ENCODE data around the gene OR7C2.
A peak's percentile ranks its signal among the peaks of the same experiment; 100 is the strongest.

OR7C2 gene

GRCh38 chr19:14972676-14973075 lies 31.4 kb downstream of the OR7C2 start:
- TF ChIP-seq CTCF (IDR thresholded peaks at IDR 0.05; ENCODE audit: borderline replicate concordance, control extremely low read depth, extremely low read depth, insufficient read depth, missing control alignments) = no peak
- in situ Hi-C loops (cut with MboI; ENCODE audit: low sequenced_read_pairs, unreplicated experiment) = no loop called here
- DNase-seq (ENCODE audit: low spot score) = no peak

DNA sequence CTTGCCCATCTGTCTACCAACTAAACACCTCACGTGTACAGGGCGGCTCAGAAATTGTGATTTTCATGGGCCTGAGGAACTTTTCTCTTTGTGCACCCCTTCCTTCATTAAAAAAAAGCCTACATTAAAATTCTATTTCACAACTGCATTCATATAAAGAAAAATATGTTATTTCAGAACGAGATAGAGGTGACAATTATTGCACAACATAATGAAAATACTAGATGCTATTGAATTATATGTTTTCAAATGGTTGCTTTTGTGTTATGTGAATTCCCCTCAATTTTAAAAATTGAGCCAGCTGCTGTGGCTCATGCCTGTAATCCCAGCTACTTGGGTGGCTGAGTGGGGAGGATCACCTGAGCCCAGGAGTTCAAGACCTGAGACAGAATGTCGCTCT lies 33.2 kb downstream of the OR7C2 start:
- no peak for TF ChIP-seq CTCF (IDR thresholded peaks at IDR 0.05; ENCODE audit: borderline replicate concordance, control extremely low read depth, extremely low read depth, insufficient read depth, missing control alignments)
- DNase-seq (ENCODE audit: low spot score) = no peak
- in situ Hi-C loops (cut with MboI; ENCODE audit: low sequenced_read_pairs, unreplicated experiment) = no loop called here

DNA sequence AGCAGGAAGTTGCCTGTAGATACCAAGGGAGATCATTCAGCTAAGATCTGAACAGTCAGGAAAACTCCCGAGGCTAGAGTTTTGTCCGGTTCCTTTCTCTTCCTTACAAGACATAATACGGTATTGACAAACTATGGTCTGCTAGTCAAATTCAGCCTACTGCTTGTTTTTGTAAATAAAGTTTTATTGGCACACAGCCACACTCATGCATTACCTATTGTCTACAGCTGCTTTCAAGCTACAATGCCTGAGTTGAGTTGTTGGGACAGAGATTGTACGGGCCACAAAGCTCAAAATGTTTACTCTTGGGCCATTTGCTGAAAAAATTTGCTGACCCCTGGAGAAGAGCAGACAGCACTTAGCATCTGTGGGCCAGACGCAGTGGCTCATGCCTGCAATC lies 35.8 kb downstream of the OR7C2 start:
- in situ Hi-C loops (cut with MboI; ENCODE audit: low sequenced_read_pairs, unreplicated experiment) = no loop called here
- no peak for TF ChIP-seq CTCF (IDR thresholded peaks at IDR 0.05; ENCODE audit: borderline replicate concordance, control extremely low read depth, extremely low read depth, insufficient read depth, missing control alignments)

DNA sequence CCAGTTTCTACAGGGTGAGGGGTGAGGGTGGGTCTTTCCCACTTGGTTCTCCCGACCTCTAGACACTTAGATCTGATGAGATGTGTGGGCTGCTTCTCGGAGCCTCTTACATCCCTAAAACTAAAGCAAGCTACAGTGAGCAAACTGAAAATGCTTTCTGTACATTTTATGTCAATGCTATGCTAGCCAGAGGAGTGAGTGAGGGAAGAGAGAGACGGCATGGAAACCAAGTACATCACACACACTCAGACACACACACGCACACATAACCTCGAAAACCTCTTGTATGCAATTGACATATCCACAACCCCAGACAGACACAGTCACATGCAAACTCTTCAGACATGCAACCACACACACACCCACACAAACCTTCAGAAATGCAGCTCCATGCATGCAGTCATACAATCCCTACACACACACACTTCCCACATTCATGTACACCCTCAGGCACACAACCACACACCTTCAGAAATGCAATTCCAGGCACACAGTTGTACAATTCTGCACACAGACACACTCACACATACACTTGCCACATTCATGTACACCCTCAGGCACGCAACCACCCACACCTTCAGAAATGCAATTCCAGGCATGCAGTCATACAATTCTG lies 37.0 kb downstream of the OR7C2 start:
- no peak for TF ChIP-seq CTCF (IDR thresholded peaks at IDR 0.05; ENCODE audit: borderline replicate concordance, control extremely low read depth, extremely low read depth, insufficient read depth, missing control alignments)
- in situ Hi-C loops (cut with MboI; ENCODE audit: low sequenced_read_pairs, unreplicated experiment) = no loop called here

More for the DNA sequence above, 35.8 kb downstream of the OR7C2 start:
- no peak for DNase-seq (ENCODE audit: low spot score)

DNA sequence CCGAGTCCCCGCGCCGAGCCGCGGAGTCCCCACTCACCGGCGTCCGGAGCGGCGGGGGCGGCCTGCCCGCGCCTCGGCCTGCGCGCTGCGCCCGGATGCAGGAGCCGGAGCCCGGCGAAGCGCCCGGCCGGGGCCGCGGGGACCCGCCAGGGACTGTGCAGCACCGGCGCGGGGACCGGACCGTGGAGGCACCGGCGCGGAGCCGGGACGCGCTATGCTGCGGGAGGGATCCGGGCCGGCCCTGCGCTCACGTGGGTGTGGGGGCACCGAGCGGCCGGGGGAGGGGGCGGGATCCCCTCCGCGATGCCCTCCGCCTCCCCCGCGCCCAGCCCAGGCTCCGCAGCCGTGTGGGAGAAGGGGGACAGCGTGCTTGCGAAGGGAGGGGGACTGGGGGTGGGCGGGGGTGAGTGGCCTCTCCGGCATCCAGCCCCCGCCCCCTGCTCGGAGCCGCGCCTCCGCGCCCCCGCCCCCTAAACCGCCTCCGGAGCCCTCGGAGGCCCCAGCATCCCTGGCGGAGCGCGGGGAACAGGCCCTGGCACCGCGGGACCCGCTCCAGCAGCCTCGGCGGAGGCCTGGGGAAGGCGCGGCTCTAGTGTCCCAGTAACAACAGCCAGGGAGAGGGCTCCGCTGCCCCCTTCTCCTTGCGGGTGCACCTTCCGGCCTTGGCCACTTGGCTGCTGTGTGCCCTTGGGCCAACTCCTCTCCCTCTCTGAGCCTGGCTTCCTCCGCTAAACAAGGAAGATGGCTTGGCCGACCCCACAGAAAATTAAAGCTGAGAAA lies 38.4 kb downstream of the OR7C2 start, which contains the start of gene SLC1A6:
TSS of gene SLC1A6 (minus strand) at position 389 of the 780 bp plus-strand sequence. CDS start 6,954 bp downstream, outside the sequence.
- TF ChIP-seq CTCF (IDR thresholded peaks at IDR 0.05; ENCODE audit: borderline replicate concordance, control extremely low read depth, extremely low read depth, insufficient read depth, missing control alignments) = no peak
- DNase-seq (ENCODE audit: low spot score) = peak; percentile 41
- in situ Hi-C loops (cut with MboI; ENCODE audit: low sequenced_read_pairs, unreplicated experiment) = no loop called here

More for the DNA sequence above, 37.0 kb downstream of the OR7C2 start:
- no peak for DNase-seq (ENCODE audit: low spot score)

GRCh38 chr19:14985133-14985532 lies 43.8 kb downstream of the OR7C2 start:
- no peak for DNase-seq (ENCODE audit: low spot score)
- in situ Hi-C loops (cut with MboI; ENCODE audit: low sequenced_read_pairs, unreplicated experiment) = no loop called here
- no peak for TF ChIP-seq CTCF (IDR thresholded peaks at IDR 0.05; ENCODE audit: borderline replicate concordance, control extremely low read depth, extremely low read depth, insufficient read depth, missing control alignments)
